Uterus (tissue), 4 donors: ENCODE results near the gene MAP3K14. TPM values are rescaled to one million over a fixed set of nuclear protein-coding genes. Genes with fewer than 3 reads are reported as not detected.
"Not testable (repeated sequence)": the region's sequence is repeated elsewhere in the genome, so short reads cannot be mapped to it uniquely, and the experiment has no call there.

Source experiments
- DNase-seq, 2 donors: peaks; one replicate each; pipeline ENCODE4 v3.0.0-alpha.2; 2019 to 2020
- H3K27ac ChIP-seq, 2 donors: fragments of 200-600 bp; sonication (generic); 1 replicate in 1 of 2; 2 replicates in 1 of 2; pipeline ENCODE4 v1.5.1; 2016 to 2018
- H3K27me3 ChIP-seq, 2 donors: fragments of 200-600 bp; sonication (generic); one replicate each; pipeline ENCODE4 v1.5.1; 2018 to 2019; ENCODE audit warnings: control low read depth in 1 of 2
- H3K36me3 ChIP-seq, 2 donors: fragments of 200-600 bp; sonication (generic); one replicate each; pipeline ENCODE4 v1.5.1; 2019; ENCODE audit warnings: control low read depth in 1 of 2
- H3K4me1 ChIP-seq, 2 donors: fragments of 200-600 bp; sonication (generic); one replicate each; pipeline ENCODE4 v1.5.1; 2018 to 2019; ENCODE audit warnings: control low read depth in 1 of 2
- H3K4me3 ChIP-seq, 2 donors: fragments of 200-600 bp; sonication (generic); 1 replicate in 1 of 2; 2 replicates in 1 of 2; pipeline ENCODE4 v1.5.1; 2018 to 2019; ENCODE audit warnings: mild to moderate bottlenecking in 1 of 2
- H3K9me3 ChIP-seq, 2 donors: fragments of 200-600 bp; sonication (generic); one replicate each; pipeline ENCODE4 v1.5.1; 2019; ENCODE audit warnings: control low read depth in 1 of 2
- POLR2A ChIP-seq, 2 donors: fragments of 450-650 bp; IDR thresholded peaks; one replicate each; pipeline ENCODE4 v1.6.1; 2016; ENCODE audit warnings: antibody characterized with exemption in 2 of 2, mild to moderate bottlenecking in 1 of 2, moderate library complexity in 1 of 2
- intact Hi-C: fragments of 100-400 bp; cut with DNase I; formaldehyde crosslinking; loops from one replicate; pipeline ENCODE4 v1.15.1; 2023; ENCODE audit warnings: low total_unique reads
- total RNA-seq, 4 donors: library from RNA; depleted of rRNA in 3 of 4; stranded (reverse); fragments of >200 nt in 3 of 4; gene quantifications; one replicate each; pipeline versions ENCODE4 v1.1.0 to v1.2.4, GENCODE V29; 2014 to 2023
- TF ChIP-seq, protein P1 (sequence below), 4 experiments: fragments of 200-600 bp in 2 of 4; fragments of 450-650 bp in 2 of 4; sonication (generic) in 2 of 4; IDR thresholded peaks; one replicate each; pipeline ENCODE4 v1.5.1; 2016 to 2019; ENCODE audit warnings: antibody characterized with exemption in 4 of 4, mild to moderate bottlenecking in 2 of 4, moderate library complexity in 1 of 4
- donor health status: DM: yes; HTN: yes; CAD: no.

The MAP3K14 gene
- total RNA-seq, 4 donors from 2014 or later: 1.0 to 22.1 (median 4.9) TPM

DNA sequence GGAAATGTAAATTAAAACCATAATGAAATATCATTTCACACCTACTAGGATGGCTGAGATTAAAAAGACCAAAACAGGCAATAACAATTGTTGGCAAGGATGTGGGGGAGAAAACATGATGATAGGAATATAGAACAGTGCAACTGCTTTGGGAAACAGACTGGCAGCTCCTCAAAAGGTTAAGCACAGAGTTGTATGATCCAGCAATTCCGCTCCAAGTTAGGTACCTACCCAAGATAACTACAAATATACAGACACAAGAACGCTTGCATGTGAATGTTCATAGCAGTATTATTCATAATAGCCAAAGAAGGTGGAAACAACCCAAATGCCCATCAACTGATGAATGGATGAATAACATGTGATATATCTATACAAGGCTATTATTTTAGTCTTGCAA lies 35.0 kb upstream of the MAP3K14 start:
- no peak overlapping the region for H3K27ac ChIP-seq
- DNase-seq: no peak
- H3K36me3 ChIP-seq: no peaks in the 10 kb centered on the region
- H3K4me3 ChIP-seq: no peak overlapping the region
- H3K27me3 ChIP-seq: no peaks in the 10 kb centered on the region
- H3K9me3 ChIP-seq: no peaks in the 10 kb centered on the region
- intact Hi-C loops: no loop called here
- no peaks in the 10 kb centered on the region for H3K4me1 ChIP-seq
- TF ChIP-seq, protein P1, sequence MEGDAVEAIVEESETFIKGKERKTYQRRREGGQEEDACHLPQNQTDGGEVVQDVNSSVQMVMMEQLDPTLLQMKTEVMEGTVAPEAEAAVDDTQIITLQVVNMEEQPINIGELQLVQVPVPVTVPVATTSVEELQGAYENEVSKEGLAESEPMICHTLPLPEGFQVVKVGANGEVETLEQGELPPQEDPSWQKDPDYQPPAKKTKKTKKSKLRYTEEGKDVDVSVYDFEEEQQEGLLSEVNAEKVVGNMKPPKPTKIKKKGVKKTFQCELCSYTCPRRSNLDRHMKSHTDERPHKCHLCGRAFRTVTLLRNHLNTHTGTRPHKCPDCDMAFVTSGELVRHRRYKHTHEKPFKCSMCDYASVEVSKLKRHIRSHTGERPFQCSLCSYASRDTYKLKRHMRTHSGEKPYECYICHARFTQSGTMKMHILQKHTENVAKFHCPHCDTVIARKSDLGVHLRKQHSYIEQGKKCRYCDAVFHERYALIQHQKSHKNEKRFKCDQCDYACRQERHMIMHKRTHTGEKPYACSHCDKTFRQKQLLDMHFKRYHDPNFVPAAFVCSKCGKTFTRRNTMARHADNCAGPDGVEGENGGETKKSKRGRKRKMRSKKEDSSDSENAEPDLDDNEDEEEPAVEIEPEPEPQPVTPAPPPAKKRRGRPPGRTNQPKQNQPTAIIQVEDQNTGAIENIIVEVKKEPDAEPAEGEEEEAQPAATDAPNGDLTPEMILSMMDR (IDR thresholded peaks at IDR 0.05): no peak
- no peak for TF ChIP-seq POLR2A (IDR thresholded peaks at IDR 0.05)

DNA sequence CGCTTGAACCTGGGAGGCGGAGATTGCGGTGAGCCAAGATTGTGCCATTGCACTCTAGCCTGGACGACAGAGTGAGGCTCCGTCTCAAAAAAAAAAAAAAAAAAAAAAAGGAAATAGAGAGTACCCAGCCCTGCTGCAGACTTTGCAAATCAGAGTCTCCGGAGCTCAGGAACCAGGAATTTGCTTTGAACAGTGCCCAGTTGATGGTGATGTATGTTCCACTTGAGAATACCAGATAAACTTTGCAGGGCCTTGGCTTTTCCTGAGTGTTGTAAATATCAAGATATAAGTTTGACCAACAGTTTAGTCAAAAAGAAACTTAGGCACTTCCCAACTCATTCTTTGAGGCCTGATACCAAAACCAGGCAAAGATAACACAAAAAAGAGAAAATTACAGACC lies 30.6 kb upstream of the MAP3K14 start:
- H3K4me1 ChIP-seq: no peaks in the 10 kb centered on the region
- H3K9me3 ChIP-seq: no peaks in the 10 kb centered on the region
- TF ChIP-seq, protein P1 (IDR thresholded peaks at IDR 0.05): no peak
- TF ChIP-seq POLR2A (IDR thresholded peaks at IDR 0.05): no peak
- H3K27me3 ChIP-seq: no peaks in the 10 kb centered on the region
- intact Hi-C loops: no loop called here
- H3K36me3 ChIP-seq: no peaks in the 10 kb centered on the region
- DNase-seq: no peak
- no peak overlapping the region for H3K27ac ChIP-seq
- H3K4me3 ChIP-seq: no peak overlapping the region

DNA sequence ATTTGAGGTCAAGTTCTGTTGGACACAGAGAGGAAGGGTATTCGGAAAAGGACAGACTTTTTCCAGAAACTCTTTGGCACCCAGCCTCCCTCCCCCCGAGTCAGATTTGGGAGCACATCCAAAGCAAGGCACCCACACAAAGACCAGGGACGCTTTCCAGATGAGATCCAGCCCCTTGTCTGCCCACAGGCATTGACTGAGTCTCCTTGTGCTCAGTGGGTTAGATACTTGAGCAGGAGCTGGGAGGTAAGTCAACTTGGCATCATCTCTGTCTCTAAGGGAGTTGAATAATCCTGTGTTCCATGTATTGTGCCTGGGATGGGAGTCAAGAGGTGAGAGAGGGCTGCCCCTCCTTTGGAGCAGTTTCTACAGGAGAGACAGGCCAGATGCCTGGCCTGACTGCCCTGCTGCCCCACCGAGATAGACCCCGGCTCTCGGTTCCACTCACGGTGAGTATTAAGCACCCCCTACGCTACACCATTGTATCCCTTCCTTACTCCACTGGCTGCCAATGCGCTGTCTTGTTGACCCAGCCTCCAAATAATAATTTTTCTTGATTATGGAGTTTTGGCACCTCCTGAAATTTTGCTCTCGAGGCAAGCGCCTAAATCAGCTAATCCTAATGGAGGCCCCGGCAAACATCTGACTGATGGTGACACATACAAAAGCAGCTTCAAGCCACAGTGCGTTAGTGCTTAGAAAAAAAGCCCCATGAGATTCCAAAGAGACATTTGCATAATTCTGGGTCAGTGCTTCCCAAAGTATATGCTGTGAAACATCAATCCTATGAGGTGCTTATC lies 29.6 kb upstream of the MAP3K14 start:
- TF ChIP-seq, protein P1 (IDR thresholded peaks at IDR 0.05): no peak
- no peak for TF ChIP-seq POLR2A (IDR thresholded peaks at IDR 0.05)
- H3K4me3 ChIP-seq: no peak overlapping the region
- H3K4me1 ChIP-seq: no peaks in the 10 kb centered on the region
- H3K27ac ChIP-seq: peak overlapping the region; percentile 62 to 64
- H3K9me3 ChIP-seq: no peaks in the 10 kb centered on the region
- DNase-seq: peak; percentile 13 to 67
- no peaks in the 10 kb centered on the region for H3K36me3 ChIP-seq
- intact Hi-C loops: no loop called here
- no peaks in the 10 kb centered on the region for H3K27me3 ChIP-seq

DNA sequence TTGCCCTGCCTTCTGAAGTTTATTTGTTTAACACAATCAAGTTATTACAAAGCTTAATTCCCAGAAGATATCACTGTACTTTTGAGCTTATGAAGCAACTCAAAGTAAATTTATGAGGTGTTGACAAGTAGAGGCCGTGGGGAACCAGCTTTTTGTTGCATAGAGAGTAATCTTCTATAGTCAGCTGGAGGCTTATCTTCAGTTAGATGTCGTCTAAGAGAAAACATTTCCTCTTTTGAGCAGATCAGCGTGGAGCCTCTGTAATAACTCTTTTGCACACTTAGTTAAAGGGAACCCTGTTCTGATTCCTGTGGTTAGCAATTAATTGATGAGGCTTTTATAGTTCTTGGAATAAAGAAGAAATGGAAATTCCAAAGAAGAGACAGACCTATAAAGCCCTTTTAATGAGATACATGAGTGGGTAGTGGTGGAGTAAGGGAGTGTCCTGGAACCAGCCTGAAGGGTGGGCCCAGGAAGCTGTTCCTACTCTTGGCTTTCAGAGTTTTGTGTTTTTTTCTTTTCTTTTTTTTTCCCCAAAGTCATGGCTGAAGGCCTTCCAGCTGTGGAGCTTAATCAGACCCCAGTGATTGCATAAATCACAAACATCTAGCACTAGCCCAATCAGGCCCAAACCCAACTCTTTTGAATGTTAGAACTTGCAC lies 28.9 kb upstream of the MAP3K14 start:
- TF ChIP-seq, protein P1 (IDR thresholded peaks at IDR 0.05): no peak
- no peak for TF ChIP-seq POLR2A (IDR thresholded peaks at IDR 0.05)
- Histone ChIP-seq H3K9me3 (no peaks in the 10 kb centered on the region), H3K27me3 (no peaks in the 10 kb centered on the region), H3K27ac (peak overlapping the region; percentile 62 to 64), H3K4me3 (no peak overlapping the region), H3K36me3 (no peaks in the 10 kb centered on the region), H3K4me1 (no peaks in the 10 kb centered on the region)
- intact Hi-C loops: no loop called here
- DNase-seq: peak in 1 of 2 donors; percentile 24

DNA sequence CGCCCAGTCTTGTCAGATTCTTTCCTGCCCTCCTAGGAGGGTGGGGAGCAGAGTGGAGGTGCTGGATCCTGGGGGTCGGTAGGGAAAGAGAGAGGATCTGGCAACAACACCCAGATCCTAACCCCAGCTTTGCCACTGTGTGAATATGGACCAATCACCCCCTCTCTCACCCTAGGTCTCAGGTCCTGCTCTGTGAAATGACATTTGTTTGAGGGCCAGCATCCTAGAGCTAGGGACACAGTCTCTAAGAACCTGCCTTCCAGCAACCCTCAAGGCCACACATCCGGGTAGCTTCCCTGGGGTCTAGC lies 28.4 kb upstream of the MAP3K14 start:
- no peaks in the 10 kb centered on the region for H3K27me3 ChIP-seq
- H3K9me3 ChIP-seq: no peaks in the 10 kb centered on the region
- no peaks in the 10 kb centered on the region for H3K36me3 ChIP-seq
- no peak for TF ChIP-seq POLR2A (IDR thresholded peaks at IDR 0.05)
- TF ChIP-seq, protein P1 (IDR thresholded peaks at IDR 0.05): no peak
- H3K27ac ChIP-seq: peak overlapping the region; percentile 62 to 64
- H3K4me1 ChIP-seq: no peaks in the 10 kb centered on the region
- no peak for DNase-seq
- no peak overlapping the region for H3K4me3 ChIP-seq
- intact Hi-C loops: no loop called here

DNA sequence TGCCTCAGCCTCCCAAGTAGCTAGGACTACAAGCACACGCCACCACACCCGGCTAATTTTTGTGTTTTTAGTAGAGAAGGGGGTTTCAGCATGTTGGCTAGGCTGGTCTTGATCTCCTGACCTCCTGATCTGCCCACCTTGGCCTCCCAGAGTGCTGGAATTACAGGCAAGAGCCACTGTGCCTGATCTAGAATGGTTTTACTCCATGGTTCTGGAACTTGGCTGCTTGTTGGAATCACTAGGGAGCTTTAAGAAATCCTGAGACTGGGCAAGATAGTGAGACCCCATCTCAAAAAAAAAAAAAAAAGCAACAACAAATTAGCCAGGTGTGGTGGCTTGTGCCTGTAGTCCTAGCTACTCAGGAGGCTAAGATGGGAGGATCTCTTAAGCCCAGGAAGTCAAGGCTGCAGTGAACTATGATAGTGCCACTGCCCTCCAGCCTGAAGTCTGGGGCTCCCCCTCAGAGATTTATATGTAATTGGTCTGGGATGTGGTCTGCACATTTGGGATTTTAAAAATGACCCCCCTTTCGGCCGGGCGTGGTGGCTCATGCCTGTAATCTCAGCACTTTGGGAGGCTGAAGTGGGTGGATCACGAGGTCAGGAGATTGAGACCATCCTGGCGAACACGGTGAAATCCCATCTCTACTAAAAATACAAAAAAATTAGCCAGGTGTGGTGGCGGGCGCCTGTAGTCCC lies 27.3 kb upstream of the MAP3K14 start:
- H3K36me3 ChIP-seq, H3K27ac ChIP-seq, H3K4me3 ChIP-seq, H3K9me3 ChIP-seq, H3K27me3 ChIP-seq, H3K4me1 ChIP-seq, intact Hi-C loops: not testable (repeated sequence)
- DNase-seq: peak in 1 of 2 donors; percentile 3
